A673 (cell line): ENCODE data around the gene MSI2. TPM values are rescaled to one million over a fixed set of nuclear protein-coding genes. Genes with fewer than 3 reads are reported as not detected.

ENCODE experiments used
- BruUV-seq: library from RNA; stranded (reverse); fragments of 400-500 nt; replicated peaks from 2 replicates; lab custom pipeline; 2021; lab: Mats Ljungman, UMichigan
- CTCF ChIA-PET: fragments of 300-600 bp; sonication (Branson Sonifier 250); formaldehyde crosslinking; loops from one replicate; lab custom pipeline; 2022; ENCODE audit warnings: antibody characterized with exemption; lab: Charles Lee
- POLR2A ChIA-PET: fragments of 300-600 bp; sonication (Branson Sonifier 250); formaldehyde crosslinking; loops from one replicate; lab custom pipeline; 2022; ENCODE audit warnings: antibody characterized with exemption; ENCODE audit not compliant: low non-redundant PET; lab: Charles Lee
- DNase-seq: peaks from one replicate; pipeline ENCODE4 v3.0.0-alpha.2; 2015; ENCODE audit warnings: low spot score
- H3K27ac ChIP-seq: fragments of 200-600 bp; sonication (generic); 2 replicates; pipeline ENCODE4 v1.5.1; 2016; ENCODE audit warnings: mixed run types, low read depth, mild to moderate bottlenecking, mixed read lengths, antibody characterized with exemption, low read length; ENCODE audit not compliant: poor library complexity, severe bottlenecking
- H3K27me3 ChIP-seq: fragments of 200-600 bp; sonication (generic); replicated peaks from 2 replicates; pipeline ENCODE4 v1.6.1; 2017; ENCODE audit warnings: mixed run types, low read depth, mild to moderate bottlenecking, mixed read lengths, antibody characterized with exemption, low read length; ENCODE audit not compliant: insufficient read depth, poor library complexity
- H3K36me3 ChIP-seq: fragments of 200-600 bp; sonication (generic); 2 replicates; pipeline ENCODE4 v1.6.1; 2016; ENCODE audit warnings: mixed run types, mild to moderate bottlenecking, mixed read lengths, antibody characterized with exemption, low read length; ENCODE audit not compliant: insufficient read depth, poor library complexity, severe bottlenecking
- H3K4me1 ChIP-seq: fragments of 200-600 bp; sonication (generic); 2 replicates; pipeline ENCODE4 v1.6.1; 2017; ENCODE audit warnings: mixed run types, mild to moderate bottlenecking, mixed read lengths, antibody characterized with exemption, low read length; ENCODE audit not compliant: insufficient read depth, poor library complexity, severe bottlenecking
- H3K4me3 ChIP-seq: fragments of 200-600 bp; sonication (generic); 2 replicates; pipeline ENCODE4 v1.5.1; 2016; ENCODE audit warnings: low read depth, mixed run types, mild to moderate bottlenecking, mixed read lengths, low read length; ENCODE audit not compliant: poor library complexity, severe bottlenecking
- H3K9me3 ChIP-seq: fragments of 200-600 bp; sonication (generic); 2 replicates; pipeline ENCODE4 v1.6.1; 2016; ENCODE audit warnings: mixed run types, low read depth, mild to moderate bottlenecking, mixed read lengths, antibody characterized with exemption, low read length; ENCODE audit not compliant: poor library complexity, severe bottlenecking
- CTCF ChIP-seq: fragments of 300-800, 200-600 bp; sonication (generic); conservative IDR thresholded peaks from 2 replicates; pipeline ENCODE4 v1.5.1; 2017; ENCODE audit warnings: low read depth, mild to moderate bottlenecking, antibody characterized with exemption, low read length, moderate library complexity, mixed read lengths
- EZH2 ChIP-seq: fragments of 200-600 bp; sonication (generic); IDR thresholded peaks from 2 replicates; pipeline ENCODE4 v1.6.1; 2017; ENCODE audit warnings: borderline replicate concordance, low read depth, mild to moderate bottlenecking, mixed read lengths, antibody characterized with exemption, low read length; ENCODE audit not compliant: poor library complexity, severe bottlenecking
- intact Hi-C: fragments of 100-400 bp; cut with micrococcal nuclease; formaldehyde crosslinking; loops from one replicate; pipeline ENCODE4 v1.10.0; 2022; ENCODE audit not compliant: unreplicated experiment
- total RNA-seq: library from RNA; stranded (reverse); gene quantifications from 2 replicates; pipeline ENCODE4 v1.2.3, GENCODE V29; 2021

MSI2 gene
- total RNA-seq, 1 experiment from 2014 or later = 108 TPM

GRCh38 chr17:57486882-57487301 is 230.6 kb downstream of the MSI2 start:
- POLR2A ChIA-PET = no interaction called here
- H3K27ac ChIP-seq = no peak overlapping the region
- no peak for TF ChIP-seq EZH2
- TF ChIP-seq CTCF = no peak

GRCh38 chr17:57487573-57487972 is 231.2 kb downstream of the MSI2 start:
- H3K4me1 ChIP-seq = peaks cover 23% of the 10 kb centered on the region
- intact Hi-C loops = no loop called here

More at GRCh38 chr17:57486882-57487301, 230.6 kb downstream of the MSI2 start:
- BruUV-seq = no TSS peak
- DNase-seq = no peak
- H3K4me3 ChIP-seq = no peak overlapping the region
- H3K4me1 ChIP-seq = peaks cover 30% of the 10 kb centered on the region
- intact Hi-C loops = no loop called here
- H3K27me3 ChIP-seq = no peaks in the 10 kb centered on the region
- CTCF ChIA-PET = interaction anchor here (0.6 to 1.1 kb wide), 2 partner anchors 185 to 1432 kb away, joined by 3 to 6 read pairs; no protein-coding TSS in a partner anchor
- no peaks in the 10 kb centered on the region for H3K36me3 ChIP-seq
- H3K9me3 ChIP-seq = no peaks in the 10 kb centered on the region

GRCh38 chr17:57488856-57489255 is 232.5 kb downstream of the MSI2 start:
- Histone ChIP-seq H3K4me1 (peaks cover 15% of the 10 kb centered on the region), H3K9me3 (no peaks in the 10 kb centered on the region), H3K27ac (no peak overlapping the region), H3K36me3 (no peaks in the 10 kb centered on the region), H3K4me3 (no peak overlapping the region), H3K27me3 (no peaks in the 10 kb centered on the region)
- POLR2A ChIA-PET = no interaction called here
- CTCF ChIA-PET = no interaction called here
- BruUV-seq = no TSS peak
- TF ChIP-seq CTCF (no peak), EZH2 (no peak)
- intact Hi-C loops = no loop called here
- DNase-seq = no peak

More at GRCh38 chr17:57487573-57487972, 231.2 kb downstream of the MSI2 start:
- DNase-seq = no peak
- ChIA-PET POLR2A (no interaction called here), CTCF (interaction anchor here (1.1 kb wide), 1 partner anchor 184 kb away, joined by 3 read pairs; no protein-coding TSS in a partner anchor)
- no peak overlapping the region for H3K4me3 ChIP-seq
- no peaks in the 10 kb centered on the region for H3K9me3 ChIP-seq
- BruUV-seq = no TSS peak
- no peak overlapping the region for H3K27ac ChIP-seq
- no peaks in the 10 kb centered on the region for H3K36me3 ChIP-seq
- H3K27me3 ChIP-seq = no peaks in the 10 kb centered on the region
- TF ChIP-seq CTCF (no peak), EZH2 (no peak)
